Islet precursor cell (in vitro differentiated cells): ENCODE data around the gene LIMA1.
"Not testable (repeated sequence)": the region's sequence is repeated elsewhere in the genome, so short reads cannot be mapped to it uniquely, and the experiment has no call there.

Source experiments
- DNase-seq: peaks from one replicate; pipeline ENCODE4 v3.0.0-alpha.2; 2018

LIMA1 gene

DNA sequence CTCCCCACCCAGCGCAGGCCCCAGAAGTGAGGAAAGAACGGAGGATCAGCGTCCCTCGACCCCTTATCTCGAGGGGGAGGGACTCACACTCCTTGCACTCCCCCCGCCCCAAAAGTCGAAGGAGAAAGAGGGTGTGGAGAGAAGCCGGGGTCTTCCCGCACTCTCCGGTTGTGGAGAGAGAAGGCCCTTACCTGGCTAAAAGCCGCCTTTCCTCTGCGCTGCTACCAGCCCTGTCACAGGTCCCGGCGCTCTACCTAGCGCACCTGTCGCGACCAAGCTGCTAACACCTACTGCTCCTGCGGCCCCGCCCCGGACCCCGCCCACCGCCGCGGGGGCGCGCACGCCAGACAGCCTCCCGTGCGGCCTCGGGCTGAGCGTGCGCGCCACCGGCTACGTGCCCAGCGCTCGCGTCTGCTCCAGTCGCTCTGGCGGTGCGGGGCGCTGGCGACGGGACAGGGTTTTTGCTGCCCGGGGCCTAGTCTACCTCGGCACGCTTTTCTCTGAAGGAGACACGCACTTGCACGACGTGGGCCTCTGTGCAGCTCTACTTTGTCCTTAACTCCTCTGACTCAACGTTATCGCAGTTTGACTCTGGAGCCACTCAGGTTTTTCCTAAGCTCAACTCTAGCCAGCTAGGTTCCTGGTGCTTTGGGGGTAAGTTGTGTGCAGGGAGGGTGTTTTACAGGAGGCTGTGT lies at the start of gene LIMA1:
Gene LIMA1, minus strand, starts transcription at position 292 of the 695 bp plus-strand sequence. CDS start 34,769 bp downstream, outside the sequence.
- peak; percentile 98 for DNase-seq

DNA sequence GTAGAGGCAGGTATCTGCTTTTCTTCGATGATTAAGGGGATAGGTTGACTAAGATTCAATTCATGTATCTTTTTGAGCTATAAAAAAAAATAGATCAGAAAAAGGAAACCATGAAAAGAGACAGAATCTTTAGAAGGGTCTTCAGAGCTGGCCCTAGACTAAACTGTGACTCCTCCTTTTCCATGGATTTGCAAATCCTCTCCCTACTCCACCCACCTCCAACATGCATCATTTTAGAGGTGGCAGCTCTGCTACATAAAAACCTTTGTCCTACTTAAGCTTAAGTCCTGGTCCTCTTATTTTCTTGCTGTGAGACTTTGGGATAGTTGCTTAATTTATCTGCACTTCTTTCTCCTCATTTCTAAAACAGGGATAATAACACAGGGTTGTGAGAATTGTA lies 48.4 kb upstream of the LIMA1 start:
- DNase-seq = no peak

DNA sequence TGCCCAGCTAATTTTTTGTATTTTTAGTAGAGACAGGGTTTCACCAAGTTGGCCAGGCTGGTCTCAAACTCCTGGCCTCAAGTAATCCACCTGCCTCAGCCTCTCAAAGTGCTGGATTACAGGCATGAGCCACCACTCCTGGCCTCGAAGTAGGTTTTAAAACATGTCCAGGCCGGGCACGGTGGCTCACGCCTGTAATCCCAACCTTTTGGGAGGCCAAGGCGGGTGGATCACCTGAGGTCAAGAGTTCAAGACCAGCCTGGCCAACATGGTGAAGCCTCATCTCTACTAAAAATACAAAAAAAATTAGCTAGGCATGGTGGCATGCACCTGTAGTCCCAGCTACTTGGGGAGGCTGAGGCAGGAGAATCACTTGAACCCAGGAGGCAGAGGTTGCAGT lies 45.3 kb upstream of the LIMA1 start:
- not testable (repeated sequence) for DNase-seq

DNA sequence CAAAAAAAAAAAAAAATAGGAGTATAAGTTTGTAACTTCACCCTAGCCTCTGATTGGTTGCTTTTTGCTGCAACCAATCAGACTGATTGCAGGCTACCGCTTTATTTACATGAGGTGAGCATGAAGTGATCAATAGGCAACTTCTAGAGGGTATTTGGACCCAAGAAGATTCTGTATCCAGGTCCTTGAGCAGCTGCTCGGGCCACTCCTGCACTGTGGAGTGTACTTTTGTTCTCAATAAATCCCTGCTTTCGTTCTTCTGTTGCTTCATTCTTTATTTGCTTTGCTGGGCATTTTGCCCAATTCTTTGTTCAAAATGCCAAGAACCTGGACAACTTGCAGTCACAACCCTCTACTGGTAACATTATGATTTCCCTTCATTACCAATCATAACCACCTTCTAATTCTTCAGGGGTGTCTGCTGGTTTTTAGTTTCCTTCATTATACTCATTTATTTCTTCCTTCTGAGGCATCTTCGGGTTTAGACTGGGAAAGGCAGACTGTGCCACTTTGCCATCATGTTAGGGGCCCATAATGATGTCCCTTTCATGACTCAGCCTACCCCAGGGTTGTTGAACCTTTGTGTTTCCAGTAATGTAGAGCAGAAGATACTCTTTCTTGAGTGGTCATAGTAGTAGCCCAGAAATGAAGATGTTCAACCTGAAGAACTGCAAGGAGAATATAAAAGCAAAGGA lies 43.4 kb upstream of the LIMA1 start:
- no peak for DNase-seq

DNA sequence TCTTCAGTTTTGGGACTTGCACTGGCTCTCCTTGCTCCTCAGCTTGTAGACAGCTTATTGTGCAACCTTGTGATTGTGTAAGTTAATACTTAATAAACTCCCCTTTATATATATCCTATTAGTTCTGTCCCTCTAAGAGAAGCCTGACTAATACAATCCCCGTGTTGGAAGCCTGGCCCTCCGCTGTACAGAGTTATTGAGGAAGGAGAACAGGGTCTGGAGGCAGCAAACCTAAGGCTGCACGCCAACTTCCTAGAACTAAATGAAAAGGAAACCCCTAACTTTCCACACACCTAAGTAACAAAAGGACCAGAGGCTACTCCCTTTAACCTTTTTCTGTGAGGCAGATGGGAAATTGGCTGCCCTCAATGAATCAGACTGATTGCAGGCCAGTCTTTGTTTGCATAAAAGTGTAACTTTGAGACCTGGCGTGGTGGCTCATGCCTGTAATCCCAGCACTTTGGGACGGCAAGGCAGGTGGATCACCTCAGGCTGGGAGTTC lies 42.6 kb upstream of the LIMA1 start:
- no peak for DNase-seq

DNA sequence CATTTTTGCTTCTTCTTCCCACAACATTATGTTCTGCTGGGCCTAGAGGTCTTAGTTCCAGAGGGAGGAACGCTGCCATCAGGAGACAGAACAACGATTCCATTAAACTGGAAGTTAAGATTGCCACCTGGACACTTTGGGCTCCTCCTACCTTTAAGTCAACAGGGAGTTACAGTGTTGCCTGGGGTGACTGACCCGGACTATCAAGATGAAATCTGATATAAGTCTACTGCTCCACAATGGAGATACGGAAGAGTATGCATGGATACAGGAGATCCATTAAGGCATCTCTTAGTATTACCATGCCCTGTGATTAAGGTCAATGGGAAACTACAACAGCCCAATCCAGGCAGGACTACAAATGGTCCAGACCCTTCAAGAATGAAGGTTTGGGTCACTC lies 41.5 kb upstream of the LIMA1 start:
- DNase-seq = not testable (repeated sequence)

DNA sequence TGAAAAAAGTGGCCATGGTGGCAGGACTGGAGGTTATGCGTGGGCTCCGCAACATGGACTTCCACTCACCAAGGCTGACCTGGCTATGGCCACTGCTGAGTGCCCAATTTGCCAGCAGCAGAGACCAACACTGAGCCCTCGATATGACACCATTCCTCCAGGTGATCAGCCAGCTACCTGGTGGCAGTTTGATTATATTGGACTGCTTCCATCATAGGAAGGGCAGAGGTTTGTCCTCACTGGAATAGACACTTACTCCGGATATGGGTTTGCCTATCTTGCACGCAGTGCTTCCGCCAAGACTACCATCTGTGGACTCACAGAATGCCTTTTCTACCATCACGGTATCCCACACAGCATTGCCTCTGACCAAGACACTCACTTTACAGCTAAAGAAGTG lies 40.8 kb upstream of the LIMA1 start:
- DNase-seq = not testable (repeated sequence)

DNA sequence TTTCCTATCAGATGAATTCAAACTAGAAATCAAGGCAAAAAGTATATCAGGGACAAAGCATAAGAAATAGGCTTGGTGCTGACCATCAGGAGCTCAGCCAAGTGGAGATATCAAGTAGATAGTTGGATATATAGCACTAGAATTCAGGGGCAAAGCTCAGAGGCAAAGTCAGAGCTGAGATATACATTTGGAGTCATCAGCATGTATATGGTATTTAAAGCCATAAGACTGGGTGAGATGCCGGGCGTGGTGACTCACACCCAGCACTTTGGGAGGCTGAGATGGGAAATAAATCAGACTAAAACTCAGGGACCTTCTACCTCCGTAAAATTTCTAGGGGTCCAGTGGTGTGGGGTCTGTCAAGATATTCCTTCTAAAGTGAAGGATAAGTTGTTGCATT lies 38.9 kb upstream of the LIMA1 start:
- peak; percentile 48 for DNase-seq

DNA sequence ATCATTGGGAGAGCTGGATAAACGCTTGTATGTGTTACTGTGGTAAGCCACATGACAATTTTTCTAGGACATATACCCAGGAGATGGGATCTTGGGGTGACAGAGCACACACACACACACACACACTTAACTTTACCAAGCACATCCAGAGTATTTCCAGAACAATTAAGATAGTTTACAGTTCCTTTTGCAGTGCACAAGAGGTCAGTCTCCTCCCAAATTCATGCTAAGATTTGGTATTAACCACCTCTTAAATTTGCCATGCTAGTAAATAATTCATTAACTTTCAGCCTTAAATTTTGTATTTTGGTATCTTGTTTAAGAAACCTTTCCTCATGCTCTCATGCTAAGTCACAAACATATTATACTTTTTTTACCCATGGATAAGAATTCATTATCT lies 33.9 kb upstream of the LIMA1 start:
- no peak for DNase-seq

DNA sequence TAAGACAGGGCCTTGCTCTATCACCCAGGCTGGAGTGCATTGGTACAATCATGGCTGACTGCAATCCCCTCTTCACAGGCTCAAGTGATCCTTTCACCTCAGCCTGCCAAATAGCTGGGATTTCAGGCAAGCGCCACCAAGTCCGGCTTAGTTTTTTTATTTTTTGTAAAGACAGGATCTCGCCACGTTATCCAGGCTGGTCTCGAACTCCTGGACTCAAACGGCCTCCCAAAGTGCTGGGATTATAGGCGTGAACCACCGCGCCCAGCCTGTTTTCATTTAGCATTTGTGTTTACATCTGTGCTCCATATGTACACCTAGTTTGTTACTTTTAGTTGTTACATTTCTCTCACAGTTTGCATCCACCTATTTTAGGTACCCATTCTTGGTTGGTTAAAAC lies 32.5 kb upstream of the LIMA1 start:
- DNase-seq = peak; percentile 43

DNA sequence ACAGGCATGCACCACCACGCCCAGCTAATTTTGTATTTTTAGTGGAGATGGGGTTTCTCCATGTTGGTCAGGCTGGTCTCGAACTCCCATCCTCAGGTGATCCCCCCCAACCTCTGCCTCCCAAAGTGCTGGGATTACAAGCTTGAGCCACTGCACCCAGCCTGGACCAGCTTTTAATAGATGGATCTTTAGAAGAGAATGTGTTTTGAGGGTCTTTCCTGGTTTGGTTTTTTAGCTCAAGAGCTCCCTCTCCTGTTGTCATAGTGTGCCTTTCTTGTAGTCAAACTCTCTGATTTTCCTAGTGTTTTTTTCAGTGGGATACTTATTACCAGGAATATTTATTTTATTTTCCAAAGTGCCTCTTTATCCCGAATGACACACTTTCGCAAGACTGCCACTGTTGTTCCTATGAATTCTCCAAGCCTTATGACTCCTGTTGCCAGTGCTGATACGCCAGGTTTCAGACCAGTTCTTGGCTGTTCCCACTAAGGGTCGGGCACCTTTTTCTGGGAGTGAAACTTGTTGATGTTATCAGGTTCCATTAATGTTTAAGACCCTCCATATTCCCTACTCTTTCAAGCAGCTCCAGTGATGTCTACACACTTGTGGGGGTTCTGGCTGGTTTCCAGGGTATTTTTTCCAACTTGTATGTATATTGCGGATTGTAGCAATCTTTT lies 31.5 kb upstream of the LIMA1 start:
- DNase-seq = peak; percentile 37

DNA sequence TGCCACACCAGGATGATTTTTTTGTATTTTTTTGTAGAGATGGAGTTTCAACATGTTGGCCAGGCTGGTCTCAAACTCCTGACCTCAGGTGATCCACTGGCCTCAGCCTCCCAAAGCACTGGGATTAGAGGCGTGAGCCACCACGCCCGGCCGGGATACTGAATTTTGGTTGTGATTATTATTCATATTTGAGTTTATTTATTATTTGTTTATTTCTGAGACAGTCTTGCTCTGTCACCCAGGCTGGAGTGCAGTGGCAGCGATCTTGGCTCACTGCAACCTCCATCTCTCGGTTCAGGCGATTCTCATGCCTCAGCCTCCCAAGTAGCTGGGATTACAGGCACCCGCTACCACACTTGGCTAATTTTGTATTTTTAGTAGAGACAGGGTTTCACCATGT lies 30.7 kb upstream of the LIMA1 start:
- not testable (repeated sequence) for DNase-seq

DNA sequence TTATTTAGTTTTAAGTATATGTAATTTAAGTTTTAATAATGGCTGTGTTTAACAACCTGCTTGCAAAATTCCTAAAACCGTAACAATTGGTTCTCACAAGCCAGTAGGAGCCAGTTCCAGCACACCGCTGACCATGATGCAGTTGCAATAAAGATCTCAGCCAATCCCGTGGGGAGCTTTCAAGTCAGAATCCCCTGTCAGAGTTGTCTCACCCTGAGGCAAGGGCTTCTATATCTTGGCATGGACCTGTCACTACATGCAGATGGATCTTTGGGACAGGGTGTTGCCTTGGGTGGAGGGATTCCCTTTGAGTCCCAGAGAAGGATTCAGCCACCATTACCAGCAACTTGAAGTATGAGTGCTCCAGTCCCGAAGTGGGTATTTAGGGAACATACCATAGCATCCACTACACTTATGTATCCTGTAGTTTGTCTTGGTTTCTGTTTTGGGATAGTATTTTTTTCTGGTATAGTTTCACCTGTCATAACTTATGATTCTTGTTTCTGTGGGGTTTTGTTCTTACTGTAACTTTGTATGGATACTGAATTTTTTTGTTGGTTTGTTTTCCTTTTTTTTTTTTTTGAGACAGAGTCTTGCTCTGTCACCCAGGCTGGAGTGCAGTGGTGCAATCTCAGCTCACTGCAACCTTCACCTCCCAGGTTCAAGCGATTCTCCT lies 30.1 kb upstream of the LIMA1 start:
- peak; percentile 51 for DNase-seq

DNA sequence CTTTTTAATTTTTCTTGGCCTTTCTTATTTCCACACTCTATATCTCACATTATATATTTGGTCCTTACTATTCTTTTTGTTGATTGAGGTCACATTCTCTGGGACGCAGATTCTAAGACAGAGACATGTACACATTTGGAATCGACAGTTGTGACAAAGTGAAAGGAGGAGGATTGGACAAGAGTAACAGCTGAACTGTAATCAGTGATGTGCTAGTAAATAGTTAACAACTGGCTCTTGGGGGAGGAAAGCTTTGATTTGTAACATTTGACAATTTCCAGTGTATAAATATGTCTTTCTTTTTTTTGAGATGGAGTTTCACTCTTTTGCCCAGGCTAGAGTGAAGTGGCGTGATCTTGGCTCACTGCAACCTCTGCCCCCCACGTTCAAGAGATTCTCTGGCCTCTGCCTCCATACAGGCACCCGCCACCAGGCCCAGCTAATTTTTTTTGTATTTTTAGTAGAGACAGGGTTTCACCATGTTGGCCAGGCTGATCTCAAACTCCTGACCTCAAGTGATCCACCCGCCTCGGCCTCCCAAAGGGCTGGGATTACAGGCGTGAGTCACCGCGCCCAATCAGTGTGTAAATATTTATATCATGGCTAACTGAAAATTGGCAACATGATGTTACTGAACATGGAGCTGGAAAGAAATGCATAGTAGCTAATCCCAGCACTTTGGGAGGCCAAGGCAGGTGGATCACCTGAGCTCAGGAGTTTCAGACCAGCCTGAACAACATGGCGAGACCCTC lies 28.7 kb upstream of the LIMA1 start:
- DNase-seq = not testable (repeated sequence)

DNA sequence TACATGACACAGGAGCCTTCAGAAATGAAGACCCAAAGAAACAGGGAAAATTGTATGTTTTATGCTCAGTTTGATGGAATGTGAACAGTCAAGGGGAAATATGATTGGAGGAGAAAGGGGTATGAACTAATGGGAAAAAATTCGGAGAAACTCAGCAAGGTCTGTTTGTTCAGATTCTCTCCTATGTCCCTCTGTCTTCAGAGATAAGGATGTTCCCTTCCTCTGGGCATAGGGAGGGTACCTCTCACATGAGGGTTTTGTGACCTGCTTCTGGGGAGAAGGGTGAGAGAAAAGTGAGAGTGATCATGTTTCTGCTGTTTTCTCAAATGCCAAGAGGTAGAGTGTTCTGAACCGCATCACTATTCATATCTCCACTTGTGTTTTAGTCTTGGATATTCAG lies 26.6 kb upstream of the LIMA1 start:
- DNase-seq = peak; percentile 29

DNA sequence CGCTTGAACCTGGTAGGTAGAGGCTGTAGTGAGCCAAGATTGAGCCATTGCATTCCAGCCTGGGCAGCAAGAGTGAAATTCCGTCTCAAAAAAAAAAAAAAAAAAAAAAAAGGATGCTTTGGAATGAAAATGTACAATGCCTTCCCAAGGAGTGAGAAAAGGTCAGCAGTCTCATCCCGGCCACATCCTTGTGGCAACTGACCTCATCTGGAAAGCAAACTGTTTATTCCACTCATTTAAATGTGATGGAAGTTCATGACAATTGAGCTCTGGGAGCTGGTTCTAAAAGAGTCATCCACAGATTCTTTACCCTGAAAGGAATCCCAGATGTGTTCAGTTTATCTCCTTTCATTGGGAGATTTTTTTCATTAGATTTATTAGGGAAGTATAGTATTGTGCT lies 19.4 kb upstream of the LIMA1 start:
- DNase-seq = no peak

DNA sequence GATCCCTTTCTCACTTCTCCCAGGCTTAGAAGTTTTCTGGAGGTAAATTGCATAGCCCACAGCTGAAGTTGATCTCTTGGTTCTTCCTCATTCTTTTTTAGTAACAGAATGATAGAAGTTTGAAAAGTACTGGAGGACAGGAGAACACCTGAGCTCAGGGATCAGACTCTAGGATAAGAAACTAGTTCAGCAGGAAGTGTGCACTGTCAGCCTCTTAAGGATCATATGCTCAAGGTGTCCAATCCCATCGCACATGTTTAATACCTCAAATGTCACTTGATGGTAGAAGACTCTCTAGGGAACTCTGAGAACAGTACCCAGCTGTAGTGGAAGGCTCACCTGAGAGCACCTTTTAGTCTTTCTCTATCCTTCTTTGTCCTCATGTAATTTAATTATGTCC lies 14.7 kb upstream of the LIMA1 start:
- no peak for DNase-seq

DNA sequence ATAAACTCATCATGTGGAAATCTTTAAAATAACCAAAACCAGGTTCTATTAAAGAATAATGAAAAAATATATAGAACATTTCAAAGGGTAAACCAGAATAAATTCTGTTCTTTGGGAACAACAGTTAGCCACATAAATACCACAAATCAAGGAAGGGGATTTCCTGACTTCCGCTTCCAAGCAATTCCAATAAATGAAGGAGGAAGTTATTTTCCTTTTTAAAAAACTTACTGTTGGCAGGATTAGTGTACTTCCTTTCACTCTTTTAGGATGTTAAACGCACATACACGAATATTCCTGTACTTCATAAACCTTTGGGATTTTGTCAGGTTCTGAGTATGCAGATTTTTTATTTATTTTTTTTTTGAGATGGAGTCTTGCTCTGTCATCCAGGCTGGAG lies 13.7 kb upstream of the LIMA1 start:
- no peak for DNase-seq

DNA sequence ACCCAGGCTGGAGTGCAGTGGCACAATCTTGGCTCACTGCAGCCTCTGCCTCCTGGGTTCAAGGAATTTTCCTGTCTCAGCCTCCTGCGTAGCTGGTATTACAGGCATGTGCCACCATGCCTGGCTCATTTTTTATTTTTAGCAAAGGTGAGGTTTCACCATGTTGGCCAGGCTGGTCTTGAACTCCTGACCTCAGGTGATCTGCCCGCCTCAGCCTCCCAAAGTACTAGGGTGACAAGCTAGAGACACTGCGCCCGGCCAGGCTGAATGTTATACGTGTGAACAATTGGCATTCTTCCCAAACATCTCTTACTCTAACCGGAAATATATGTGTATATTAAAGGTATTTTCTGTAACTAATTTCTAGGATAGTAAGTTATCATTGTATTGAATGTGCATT lies 13.2 kb upstream of the LIMA1 start:
- no peak for DNase-seq

DNA sequence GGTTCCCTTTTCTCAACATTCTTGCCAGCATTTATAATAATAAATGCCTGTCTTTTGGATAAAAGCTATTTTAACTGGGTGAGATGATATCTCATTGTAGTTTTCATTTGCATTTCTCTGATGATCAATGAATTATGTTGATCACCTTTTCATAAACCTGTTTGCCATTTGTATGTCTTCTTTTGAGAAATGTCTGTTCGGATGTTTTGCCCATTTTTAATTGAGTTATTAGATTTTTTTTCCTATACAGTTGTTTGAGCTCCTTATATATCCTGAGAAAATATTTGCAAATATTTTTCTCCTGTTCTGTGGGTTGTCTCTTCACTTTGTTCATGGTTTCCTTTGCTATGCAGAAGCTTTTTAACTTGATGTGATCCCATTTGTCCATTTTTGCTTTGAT lies 8.1 kb upstream of the LIMA1 start:
- DNase-seq = no peak

DNA sequence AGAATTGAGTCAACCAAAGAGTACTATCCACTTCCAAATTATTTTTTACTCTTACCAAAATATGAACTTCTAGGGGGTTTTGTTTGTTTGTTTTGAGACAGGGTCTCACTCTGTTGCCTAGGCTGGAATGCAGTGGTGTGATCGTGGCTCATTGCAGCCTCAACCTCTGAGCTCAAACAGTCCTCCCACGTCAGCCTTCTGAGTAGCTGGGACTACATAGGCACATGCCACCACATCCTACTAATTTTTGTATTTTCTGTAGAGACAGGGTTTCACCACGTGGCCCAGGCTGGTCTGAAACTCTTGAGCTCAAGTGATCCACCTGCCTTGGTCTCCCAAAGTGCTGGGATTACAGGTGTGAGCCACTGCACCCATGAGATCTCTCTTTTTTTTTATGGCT lies 7.4 kb upstream of the LIMA1 start:
- DNase-seq = not testable (repeated sequence)

DNA sequence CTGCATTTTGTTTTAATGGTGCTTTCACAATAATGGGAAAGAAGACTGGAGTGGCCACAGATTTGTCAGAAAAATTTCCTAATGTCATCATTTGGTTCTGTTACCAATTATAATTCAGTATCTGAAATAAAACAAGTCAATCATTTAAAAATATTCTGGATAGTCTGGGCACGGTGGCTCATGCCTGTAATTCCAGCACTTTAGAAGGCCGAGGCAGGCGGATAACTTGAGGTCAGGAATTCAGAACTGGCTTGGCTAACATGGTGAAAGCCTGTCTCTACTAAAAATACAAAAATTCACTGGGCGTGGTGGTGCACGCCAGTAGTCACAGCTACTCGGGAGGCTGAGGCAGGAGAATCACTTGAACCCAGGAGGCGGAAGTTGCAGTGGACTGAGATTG lies 4.0 kb upstream of the LIMA1 start:
- DNase-seq = no peak

DNA sequence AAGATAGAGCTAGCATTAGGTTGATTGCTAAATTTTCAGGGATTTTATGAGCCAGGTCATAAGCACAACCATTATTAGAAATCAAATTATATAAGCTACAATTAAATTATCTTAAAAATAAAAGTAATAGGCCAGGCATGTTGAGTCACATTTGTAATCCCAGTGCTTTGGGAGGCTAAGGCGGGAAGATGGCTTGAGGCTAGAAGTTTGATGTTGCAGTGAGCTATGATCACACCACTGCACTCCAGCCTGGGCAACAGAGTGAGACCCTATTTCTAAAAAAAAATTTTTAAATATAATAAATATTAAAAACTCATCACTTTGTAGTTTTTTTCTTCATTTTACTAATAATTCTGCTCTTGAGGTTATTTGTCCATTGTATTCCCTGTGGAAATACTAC lies 1.9 kb upstream of the LIMA1 start:
- no peak for DNase-seq
